Omental fat pad (tissue), 4 donors: ENCODE data around the gene NHERF1. TPM values are rescaled to one million over a fixed set of nuclear protein-coding genes. Genes with fewer than 3 reads are reported as not detected.

Experiments used
- ATAC-seq: fragments of 150-250 bp; one replicate; pipeline ENCODE4 v1.9.1; 2016; ENCODE audit warnings: mild to moderate bottlenecking, moderate library complexity; ENCODE audit not compliant: low FRiP score
- DNase-seq: peaks from one replicate; pipeline ENCODE4 v3.0.0-alpha.2; 2019; ENCODE audit warnings: low spot score
- CTCF ChIP-seq, 3 donors: fragments of 450-650 bp; IDR thresholded peaks; one replicate each; pipeline ENCODE4 v1.5.1; 2016 to 2017; ENCODE audit warnings: antibody characterized with exemption in 3 of 3, mild to moderate bottlenecking in 3 of 3, moderate library complexity in 2 of 3
- total RNA-seq, 4 donors: library from RNA; depleted of rRNA; stranded (reverse); fragments of >200 nt; gene quantifications; one replicate each; pipeline ENCODE4 v1.1.0, GENCODE V29; 2016

Gene NHERF1
- total RNA-seq, 4 donors from 2014 or later: 18.0 to 51.7 (median 21.8) TPM

- ATAC-seq (no peak), DNase-seq (no peak)
- TF ChIP-seq CTCF (IDR thresholded peaks at IDR 0.05): no peak
Measured at GRCh38 chr17:74776990-74777389, 28.6 kb downstream of the NHERF1 start.

GRCh38 chr17:74777901-74778515, 29.6 kb downstream of the NHERF1 start:
- DNase-seq: no peak
- no peak for ATAC-seq
- no peak for TF ChIP-seq CTCF (IDR thresholded peaks at IDR 0.05)

DNA sequence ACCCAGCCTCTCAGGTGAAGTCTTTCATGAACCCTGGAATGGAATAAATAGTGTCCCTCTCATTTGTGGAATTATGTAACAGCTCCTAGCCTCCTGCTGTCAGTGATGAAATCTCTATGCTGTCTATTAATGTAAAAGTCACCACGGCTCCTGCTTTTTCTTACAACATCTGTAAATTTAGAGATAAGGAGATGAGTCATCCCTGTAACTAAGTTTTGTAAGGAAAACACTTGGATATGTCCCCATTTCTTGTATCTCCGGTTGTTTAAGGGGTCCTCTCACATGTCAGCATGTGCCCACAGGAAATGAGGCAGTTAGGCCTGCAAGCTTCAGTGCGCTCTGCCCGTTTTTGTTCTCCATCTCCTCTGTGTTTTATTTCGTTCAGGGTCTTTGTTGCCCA, 30.5 kb downstream of the NHERF1 start:
- no peak for DNase-seq
- no peak for TF ChIP-seq CTCF (IDR thresholded peaks at IDR 0.05)
- no peak for ATAC-seq

- TF ChIP-seq CTCF (IDR thresholded peaks at IDR 0.05): no peak
- DNase-seq (no peak), ATAC-seq (no peak)
Measured at GRCh38 chr17:74779501-74779900, 31.1 kb downstream of the NHERF1 start.

DNA sequence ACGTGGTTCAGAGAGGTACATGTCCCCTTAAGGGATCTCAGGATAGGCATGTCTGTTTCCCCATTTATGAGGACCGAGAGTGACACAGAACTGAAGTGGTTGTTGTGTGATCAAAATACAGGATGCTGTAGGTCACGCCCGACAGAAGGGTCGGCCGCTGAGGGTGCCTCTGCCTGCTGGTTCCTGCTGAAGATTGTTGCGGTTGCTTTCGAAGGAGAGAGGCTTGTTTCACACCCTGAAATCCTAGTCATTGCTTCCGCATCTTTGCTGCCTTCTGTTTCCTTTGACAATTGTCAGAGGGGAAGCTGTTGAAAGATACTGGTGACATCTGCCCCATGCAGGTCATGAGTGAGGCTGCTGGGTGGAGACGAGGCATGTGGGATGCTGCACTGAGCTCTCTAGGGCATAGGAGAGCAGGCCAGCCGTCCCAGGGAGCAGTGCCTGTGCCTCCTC, 31.5 kb downstream of the NHERF1 start:
- ATAC-seq: no peak
- DNase-seq: no peak
- TF ChIP-seq CTCF (IDR thresholded peaks at IDR 0.05): no peak

DNA sequence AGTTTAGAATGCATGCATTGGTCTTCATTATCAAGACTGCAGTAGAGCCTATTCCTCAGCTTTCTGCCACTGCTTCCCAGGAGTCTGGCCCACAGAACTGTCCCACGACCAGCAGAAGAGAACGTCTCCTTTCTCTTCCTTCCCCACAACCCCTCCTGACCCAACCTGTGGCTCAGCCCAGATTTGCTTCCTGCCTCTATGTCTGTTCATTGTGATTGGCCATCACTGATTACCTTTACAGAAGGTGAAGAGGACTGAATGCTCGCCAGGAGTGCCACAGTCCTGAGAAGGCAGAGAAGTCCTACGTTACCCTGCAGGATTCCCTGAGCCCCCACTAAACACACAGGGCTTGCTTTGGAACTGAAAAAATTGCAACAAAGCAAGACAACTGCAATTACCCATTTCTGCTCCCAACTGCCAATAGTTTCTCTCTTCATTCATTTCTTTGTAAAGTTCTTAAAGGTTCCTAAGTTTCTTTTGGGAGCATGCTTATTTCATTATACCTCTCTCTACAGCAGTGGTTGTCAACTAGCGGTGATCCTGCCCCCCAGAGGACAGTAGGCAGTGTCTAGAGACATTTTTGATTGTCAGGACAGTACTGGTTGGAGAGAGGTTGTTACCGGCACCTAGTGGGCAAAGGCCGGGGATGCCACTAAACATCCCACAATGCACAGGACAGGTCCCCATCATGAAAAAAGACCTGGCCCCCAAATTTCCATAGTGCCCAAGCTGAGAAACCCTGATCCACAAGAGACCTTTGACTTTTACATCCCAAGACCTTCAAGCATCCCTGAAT, 32.2 kb downstream of the NHERF1 start:
- no peak for TF ChIP-seq CTCF (IDR thresholded peaks at IDR 0.05)
- DNase-seq (no peak), ATAC-seq (no peak)

DNA sequence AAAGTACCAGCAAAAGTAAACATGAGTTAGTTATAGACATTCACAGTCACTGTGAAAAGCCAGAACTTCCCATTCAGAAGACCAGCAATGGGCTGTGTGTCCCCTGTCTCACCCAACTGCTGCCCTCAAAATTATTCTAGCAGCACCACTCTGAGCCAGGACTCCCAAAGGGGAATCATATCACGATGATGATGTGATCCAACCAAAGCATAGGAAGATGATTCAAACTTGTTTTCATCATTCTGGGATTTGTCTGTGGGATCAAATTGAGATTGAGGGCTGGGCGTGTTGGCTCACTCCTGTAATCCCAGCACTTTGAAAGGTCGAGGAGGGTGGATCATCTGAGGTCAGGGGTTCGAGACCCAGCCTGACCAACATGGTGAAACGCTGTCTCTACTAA, 34.1 kb downstream of the NHERF1 start:
- DNase-seq: no peak
- no peak for ATAC-seq

More for the DNA sequence above, 34.1 kb downstream of the NHERF1 start:
- TF ChIP-seq CTCF (IDR thresholded peaks at IDR 0.05): no peak
